IPS DF 19.7 (cell line): ENCODE data around the gene SLC16A4.

ENCODE experiments used
- DNase-seq: peaks from one replicate; pipeline ENCODE4 v3.0.0-alpha.2; 2013; ENCODE audit warnings: low read depth, low spot score

The SLC16A4 gene

GRCh38 chr1:110360431-110360830 is 30.4 kb downstream of the SLC16A4 start:
- DNase-seq = no peak

DNA sequence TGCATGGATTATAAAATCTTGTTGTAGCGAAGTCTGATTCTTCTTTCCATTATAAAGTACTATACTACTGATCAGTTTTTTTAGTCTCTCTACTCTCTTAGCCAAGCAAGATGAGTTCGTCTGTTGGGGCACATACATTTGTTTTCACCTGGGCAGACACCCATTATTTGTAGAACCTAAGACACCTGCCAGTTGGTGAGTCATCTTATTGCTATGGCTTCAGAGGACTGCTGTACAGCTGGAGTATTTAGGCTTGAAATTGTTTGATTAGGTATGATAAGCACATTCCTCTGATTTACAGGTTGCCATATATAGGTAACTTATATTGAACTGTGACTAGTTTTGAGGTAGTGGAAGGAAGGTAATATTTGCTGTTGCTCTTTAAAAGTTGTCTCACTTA is 34.4 kb downstream of the SLC16A4 start:
- no peak for DNase-seq

GRCh38 chr1:110355321-110355720 is 35.5 kb downstream of the SLC16A4 start:
- no peak for DNase-seq

DNA sequence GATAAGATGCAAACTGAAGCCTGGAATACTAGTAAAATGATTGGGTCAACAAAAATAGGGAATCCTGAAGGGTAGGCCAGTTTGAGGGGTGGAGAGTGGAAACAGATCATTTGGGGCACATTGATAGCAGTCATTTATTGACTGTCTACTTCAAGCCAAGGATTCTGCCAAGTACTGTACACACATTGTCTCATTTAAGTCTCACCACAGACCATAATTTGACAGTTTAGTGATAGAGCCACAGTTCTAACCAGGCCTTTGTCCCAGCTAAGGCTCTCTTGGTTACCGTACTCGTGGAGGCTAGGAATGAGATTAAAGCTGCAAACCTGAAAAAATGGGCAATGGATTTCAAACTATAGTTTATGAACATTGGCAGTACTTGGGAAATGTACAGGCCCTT is 40.5 kb downstream of the SLC16A4 start:
- no peak for DNase-seq

- no peak for DNase-seq
Observed at GRCh38 chr1:110348771-110349170, 42.1 kb downstream of the SLC16A4 start.

DNA sequence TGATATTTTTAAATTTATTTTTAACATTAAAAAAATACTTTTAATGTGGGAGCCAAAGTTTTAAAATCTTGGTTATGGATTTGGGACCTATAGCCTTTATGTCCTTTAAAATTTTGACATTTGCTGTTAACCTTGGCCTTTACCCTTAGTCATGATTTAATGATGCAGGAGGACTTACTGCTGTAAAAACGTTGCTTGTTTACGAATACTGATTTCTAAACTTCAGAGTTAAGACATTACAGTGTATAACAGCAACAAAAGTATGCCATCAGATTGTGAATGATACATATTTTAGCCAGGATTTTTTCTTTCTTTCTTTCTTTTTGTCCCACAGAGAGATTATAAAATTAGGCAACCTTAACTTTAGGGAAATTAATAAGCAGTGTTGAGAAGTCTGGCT is 42.8 kb downstream of the SLC16A4 start:
- no peak for DNase-seq

- DNase-seq = no peak
Observed at GRCh38 chr1:110347182-110347893, 43.5 kb downstream of the SLC16A4 start.

DNA sequence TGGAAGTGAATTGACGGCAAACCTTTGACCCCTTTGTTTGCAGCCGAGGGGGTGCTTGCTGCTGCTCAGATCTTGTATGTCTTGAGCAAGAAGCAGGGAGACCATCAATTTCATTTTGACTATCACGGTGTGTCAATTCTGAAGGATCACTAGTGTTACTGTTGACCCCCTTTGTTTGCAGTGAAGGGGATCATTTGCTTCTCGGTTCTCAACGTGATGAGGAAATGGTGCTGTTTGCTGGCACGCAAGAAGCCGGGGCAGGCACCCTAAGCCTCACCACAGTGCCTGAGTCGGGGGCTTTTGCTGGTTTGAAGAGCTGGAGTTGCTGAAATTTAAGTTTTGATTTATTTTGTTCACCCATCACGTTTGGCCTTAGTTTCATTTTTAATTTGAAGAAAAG is 44.1 kb downstream of the SLC16A4 start:
- no peak for DNase-seq

DNA sequence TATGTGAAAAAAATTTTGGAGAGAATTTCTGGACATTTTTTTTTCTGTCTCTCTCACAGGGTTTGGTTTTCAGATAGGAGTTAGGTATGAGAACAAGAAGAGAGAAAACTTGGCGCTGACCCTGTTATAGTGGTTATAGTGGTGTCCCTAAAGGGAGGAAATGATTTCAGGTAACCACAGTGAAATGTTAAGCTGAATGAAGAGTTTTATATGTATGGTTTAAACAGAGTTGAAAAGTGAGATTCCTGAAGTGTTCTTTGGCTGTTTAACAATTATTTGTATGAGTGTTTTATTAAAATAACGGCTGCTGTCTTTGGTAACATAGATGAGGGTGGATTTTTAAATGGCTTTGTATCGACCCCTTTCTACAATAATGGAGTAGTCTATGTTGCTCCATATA is 45.3 kb downstream of the SLC16A4 start:
- no peak for DNase-seq

DNA sequence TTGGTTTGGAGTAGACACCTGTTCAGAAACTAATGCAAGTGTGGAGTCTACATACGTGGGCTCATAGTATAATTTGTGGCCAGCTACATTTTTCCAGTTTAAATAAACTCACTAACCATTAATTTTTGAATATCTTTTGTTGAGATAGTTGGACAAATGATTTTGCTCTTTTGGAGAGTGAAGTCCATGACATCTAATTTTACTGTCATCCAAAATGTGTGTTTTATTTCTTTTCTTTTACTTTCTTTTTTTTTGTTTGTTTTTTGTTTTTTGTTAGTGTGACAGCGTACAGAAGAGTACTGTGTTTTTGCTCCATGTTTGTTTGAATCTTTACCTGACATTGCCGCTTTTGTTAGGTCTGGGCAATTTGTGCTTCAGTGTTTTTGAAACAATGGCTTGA is 46.7 kb downstream of the SLC16A4 start:
- DNase-seq = no peak

DNA sequence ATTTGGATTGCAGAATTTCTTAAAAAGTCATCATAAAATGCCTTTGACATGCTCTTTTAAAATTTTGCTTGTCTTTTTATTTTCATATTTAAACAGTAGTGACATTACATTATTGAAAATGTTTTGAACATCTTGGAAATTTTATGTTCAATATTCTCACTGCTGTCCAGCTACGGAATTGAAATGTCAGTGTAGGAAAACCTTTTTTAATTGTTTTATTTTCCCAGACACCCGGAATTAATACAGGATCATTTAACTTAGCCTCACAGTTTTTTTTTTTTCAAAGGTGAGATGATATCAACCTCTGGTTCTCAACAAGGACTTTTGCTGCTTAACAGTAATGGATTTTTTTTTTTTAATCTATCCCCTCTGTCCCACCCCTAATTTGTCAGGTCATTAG is 47.6 kb downstream of the SLC16A4 start:
- DNase-seq = no peak

- no peak for DNase-seq
Observed at GRCh38 chr1:110341872-110342331, 48.9 kb downstream of the SLC16A4 start.

DNA sequence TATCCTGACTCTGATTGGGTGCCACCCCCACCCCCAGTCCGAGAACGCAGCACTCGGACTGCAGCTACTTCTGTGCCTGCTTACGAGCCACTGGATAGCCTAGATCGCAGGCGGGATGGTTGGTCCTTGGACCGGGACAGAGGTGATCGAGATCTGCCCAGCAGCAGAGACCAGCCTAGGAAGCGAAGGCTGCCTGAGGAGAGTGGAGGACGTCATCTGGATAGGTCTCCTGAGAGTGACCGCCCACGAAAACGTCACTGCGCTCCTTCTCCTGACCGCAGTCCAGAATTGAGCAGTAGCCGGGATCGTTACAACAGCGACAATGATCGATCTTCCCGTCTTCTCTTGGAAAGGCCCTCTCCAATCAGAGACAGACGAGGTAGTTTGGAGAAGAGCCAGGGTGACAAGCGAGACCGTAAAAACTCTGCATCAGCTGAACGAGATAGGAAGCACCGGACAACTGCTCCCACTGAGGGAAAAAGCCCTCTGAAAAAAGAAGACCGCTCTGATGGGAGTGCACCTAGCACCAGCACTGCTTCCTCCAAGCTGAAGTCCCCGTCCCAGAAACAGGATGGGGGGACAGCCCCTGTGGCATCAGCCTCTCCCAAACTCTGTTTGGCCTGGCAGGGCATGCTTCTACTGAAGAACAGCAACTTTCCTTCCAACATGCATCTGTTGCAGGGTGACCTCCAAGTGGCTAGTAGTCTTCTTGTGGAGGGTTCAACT is 49.5 kb downstream of the SLC16A4 start:
- DNase-seq = no peak

GRCh38 chr1:110340207-110340468 is 50.7 kb downstream of the SLC16A4 start:
- no peak for DNase-seq

- DNase-seq = no peak
Observed at GRCh38 chr1:110339407-110340206, 51.2 kb downstream of the SLC16A4 start.

DNA sequence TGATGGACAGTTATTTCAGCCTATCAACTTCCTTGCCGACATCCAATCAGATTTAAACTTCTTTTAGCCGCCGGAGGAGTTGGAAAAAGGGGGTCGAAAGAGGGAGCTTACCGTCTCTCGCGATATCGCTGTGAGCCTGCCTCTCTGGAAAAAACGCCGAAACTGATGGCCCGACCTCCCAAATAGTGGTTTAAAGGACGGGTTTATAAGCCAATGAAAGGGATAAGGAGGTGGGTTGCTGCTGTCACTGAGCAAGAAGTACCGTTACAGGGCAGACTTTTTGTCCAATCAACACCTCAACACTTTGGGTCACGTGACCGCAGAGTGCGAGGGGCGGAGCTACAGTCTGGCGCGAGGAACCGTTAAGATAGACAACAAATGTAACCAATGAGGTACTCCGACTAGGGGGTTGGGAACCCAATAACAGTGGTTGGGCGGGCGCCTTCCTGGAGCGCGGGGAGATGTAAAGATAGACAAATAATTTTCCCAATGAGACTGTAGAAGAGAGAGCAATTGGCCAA is 51.9 kb downstream of the SLC16A4 start, which contains the start of gene RBM15:
Gene RBM15, plus strand, starts transcription at position 492 of the 521 bp plus-strand sequence. Its CDS starts 29 bp downstream, at position 521.
- peak; percentile 100 for DNase-seq

- DNase-seq = peak; percentile 42
Observed at GRCh38 chr1:110338309-110338885, 52.4 kb downstream of the SLC16A4 start.

GRCh38 chr1:110337704-110338308 is 53.0 kb downstream of the SLC16A4 start:
- no peak for DNase-seq

- DNase-seq = no peak
Observed at GRCh38 chr1:110336300-110337039, 54.4 kb downstream of the SLC16A4 start.

GRCh38 chr1:110335265-110335664 is 55.6 kb downstream of the SLC16A4 start:
- no peak for DNase-seq

- no peak for DNase-seq
Observed at GRCh38 chr1:110328700-110329099, 62.1 kb downstream of the SLC16A4 start.
